Suprapubic skin (tissue), 4 donors: Measurements from ENCODE around the gene KRT8.

ENCODE experiments used
- EP300 ChIP-seq: sonication (generic); formaldehyde crosslinking; IDR thresholded peaks from one replicate; pipeline ENCODE4 v1.6.1; 2017; ENCODE audit warnings: antibody characterized with exemption
- POLR2A ChIP-seq, 2 donors: fragments of 450-650 bp; IDR thresholded peaks; one replicate each; pipeline ENCODE4 v1.6.1; 2017; ENCODE audit warnings: antibody characterized with exemption in 2 of 2, mild to moderate bottlenecking in 2 of 2, moderate library complexity in 2 of 2
- POLR2AphosphoS5 ChIP-seq, 3 donors: sonication (generic); formaldehyde crosslinking; IDR thresholded peaks; one replicate each; pipeline ENCODE4 v1.6.1; 2017; ENCODE audit warnings: antibody characterized with exemption in 3 of 3
- TF ChIP-seq, protein P1 (sequence below), 2 donors: fragments of 200-600 bp in 1 of 2; fragments of 450-650 bp in 1 of 2; sonication (generic) in 1 of 2; IDR thresholded peaks; one replicate each; pipeline ENCODE4 v1.5.1; 2016 to 2019; ENCODE audit warnings: antibody characterized with exemption in 2 of 2, mild to moderate bottlenecking in 1 of 2, moderate library complexity in 1 of 2

DNA sequence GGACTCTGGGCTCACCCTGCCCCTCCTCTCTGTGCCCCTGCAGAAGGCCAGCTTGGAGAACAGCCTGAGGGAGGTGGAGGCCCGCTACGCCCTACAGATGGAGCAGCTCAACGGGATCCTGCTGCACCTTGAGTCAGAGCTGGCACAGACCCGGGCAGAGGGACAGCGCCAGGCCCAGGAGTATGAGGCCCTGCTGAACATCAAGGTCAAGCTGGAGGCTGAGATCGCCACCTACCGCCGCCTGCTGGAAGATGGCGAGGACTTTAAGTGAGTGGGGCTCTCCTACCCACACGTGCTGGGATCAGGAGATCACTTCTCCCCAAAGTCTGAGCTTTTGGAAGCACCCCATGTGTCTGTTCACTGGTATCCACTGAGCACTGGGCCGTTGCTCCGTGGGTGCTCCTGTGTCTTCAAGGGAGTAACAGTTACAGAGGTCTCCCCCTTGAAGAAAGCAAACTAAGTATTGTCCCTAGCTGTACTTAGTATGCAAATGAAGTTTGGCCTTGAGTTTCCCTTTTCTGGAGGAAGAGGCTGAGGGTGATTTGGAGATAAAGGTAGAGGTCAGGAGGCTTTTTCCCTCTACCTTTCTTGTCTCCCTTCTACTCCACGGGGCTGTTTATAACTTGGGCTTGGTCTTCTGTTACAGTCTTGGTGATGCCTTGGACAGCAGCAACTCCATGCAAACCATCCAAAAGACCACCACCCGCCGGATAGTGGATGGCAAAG, 47.4 kb upstream of the KRT8 start:
- TF ChIP-seq, protein P1, sequence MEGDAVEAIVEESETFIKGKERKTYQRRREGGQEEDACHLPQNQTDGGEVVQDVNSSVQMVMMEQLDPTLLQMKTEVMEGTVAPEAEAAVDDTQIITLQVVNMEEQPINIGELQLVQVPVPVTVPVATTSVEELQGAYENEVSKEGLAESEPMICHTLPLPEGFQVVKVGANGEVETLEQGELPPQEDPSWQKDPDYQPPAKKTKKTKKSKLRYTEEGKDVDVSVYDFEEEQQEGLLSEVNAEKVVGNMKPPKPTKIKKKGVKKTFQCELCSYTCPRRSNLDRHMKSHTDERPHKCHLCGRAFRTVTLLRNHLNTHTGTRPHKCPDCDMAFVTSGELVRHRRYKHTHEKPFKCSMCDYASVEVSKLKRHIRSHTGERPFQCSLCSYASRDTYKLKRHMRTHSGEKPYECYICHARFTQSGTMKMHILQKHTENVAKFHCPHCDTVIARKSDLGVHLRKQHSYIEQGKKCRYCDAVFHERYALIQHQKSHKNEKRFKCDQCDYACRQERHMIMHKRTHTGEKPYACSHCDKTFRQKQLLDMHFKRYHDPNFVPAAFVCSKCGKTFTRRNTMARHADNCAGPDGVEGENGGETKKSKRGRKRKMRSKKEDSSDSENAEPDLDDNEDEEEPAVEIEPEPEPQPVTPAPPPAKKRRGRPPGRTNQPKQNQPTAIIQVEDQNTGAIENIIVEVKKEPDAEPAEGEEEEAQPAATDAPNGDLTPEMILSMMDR (IDR thresholded peaks at IDR 0.05) = no peak
- TF ChIP-seq POLR2A (IDR thresholded peaks at IDR 0.05) (no peak), EP300 (no peak), POLR2AphosphoS5 (IDR thresholded peaks at IDR 0.05) (no peak)
